ENCODE data around the gene OR2V1. TPM values are rescaled to one million over a fixed set of nuclear protein-coding genes. Genes with fewer than 3 reads are reported as not detected.
"Not testable (repeated sequence)": the region's sequence is repeated elsewhere in the genome, so short reads cannot be mapped to it uniquely, and the experiment has no call there.

The OR2V1 gene
- total RNA-seq, 1 donor from 2014 or later, result not detected

- no peak for TF ChIP-seq CTCF (IDR thresholded peaks at IDR 0.05)
- intact Hi-C loops (cut with DNase I), result no loop called here
- no peak overlapping the region for H3K27ac ChIP-seq
- H3K27me3 ChIP-seq, result no peaks in the 10 kb centered on the region
- H3K4me3 ChIP-seq, result no peak overlapping the region
- no peaks in the 10 kb centered on the region for H3K4me1 ChIP-seq
- H3K9me3 ChIP-seq, result no peaks in the 10 kb centered on the region
- no peaks in the 10 kb centered on the region for H3K36me3 ChIP-seq
- no peak for DNase-seq (ENCODE audit: low spot score in 2 of 2)
These were observed 5.5 kb upstream of the OR2V1 start for GRCh38 chr5:181136361-181136955.

DNA sequence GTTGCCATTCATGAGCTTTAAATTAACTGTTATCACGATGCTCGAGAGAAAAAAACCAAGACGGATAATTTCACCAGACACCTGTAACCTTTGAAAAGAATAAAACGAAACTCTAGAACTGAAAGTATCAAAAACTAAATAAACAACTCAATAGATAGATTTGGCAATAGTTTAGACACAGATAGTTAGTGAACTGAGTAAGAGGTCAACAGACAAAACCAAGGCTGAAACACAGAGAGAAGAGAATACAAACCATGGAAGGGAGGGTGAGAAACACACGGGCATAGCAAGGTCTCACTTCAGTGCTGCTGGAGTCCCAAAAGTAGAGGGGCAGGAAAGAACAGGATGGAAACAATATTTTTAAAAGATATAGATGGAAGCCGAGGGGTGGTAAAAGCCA is 3.3 kb upstream of the OR2V1 start:
- TF ChIP-seq CTCF (IDR thresholded peaks at IDR 0.05), result no peak
- H3K36me3 ChIP-seq, result no peaks in the 10 kb centered on the region
- H3K4me3 ChIP-seq, result no peak overlapping the region
- no peaks in the 10 kb centered on the region for H3K27me3 ChIP-seq
- intact Hi-C loops (cut with DNase I), result no loop called here
- no peaks in the 10 kb centered on the region for H3K9me3 ChIP-seq
- no peak overlapping the region for H3K27ac ChIP-seq
- no peak for DNase-seq (ENCODE audit: low spot score in 2 of 2)
- no peaks in the 10 kb centered on the region for H3K4me1 ChIP-seq

GRCh38 chr5:181133610-181134231 is 2.8 kb upstream of the OR2V1 start:
- Histone ChIP-seq H3K27me3 (no peaks in the 10 kb centered on the region), H3K9me3 (no peaks in the 10 kb centered on the region), H3K4me3 (no peak overlapping the region), H3K27ac (no peak overlapping the region), H3K4me1 (no peaks in the 10 kb centered on the region), H3K36me3 (no peaks in the 10 kb centered on the region)
- DNase-seq (ENCODE audit: low spot score in 2 of 2), result peak in 1 of 2 donors; percentile 72
- intact Hi-C loops (cut with DNase I), result no loop called here
- TF ChIP-seq CTCF (IDR thresholded peaks at IDR 0.05), result no peak

DNA sequence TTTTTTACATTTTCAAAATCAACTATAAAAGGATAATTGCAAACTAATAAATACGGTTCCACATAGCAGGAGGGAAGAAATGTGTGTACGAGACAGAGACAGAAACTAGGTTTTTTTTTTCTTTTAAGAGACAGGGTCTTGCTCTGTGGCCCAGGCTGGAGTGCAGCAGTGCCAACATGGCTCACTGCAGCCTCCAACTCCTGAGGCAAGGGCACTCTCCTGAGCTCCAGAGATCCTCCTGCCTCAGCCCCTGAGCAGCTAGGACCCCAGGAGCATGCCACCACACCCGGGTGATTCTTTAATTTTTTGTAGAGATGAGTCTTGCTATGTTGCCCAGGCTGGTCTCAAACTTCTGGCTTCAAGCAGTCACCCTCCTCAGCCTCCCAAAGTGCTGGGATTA is 2.1 kb upstream of the OR2V1 start:
- Histone ChIP-seq H3K4me3 (no peak overlapping the region), H3K27ac (no peak overlapping the region), H3K36me3 (no peaks in the 10 kb centered on the region), H3K4me1 (no peaks in the 10 kb centered on the region), H3K9me3 (no peaks in the 10 kb centered on the region), H3K27me3 (no peaks in the 10 kb centered on the region)
- intact Hi-C loops (cut with DNase I), result no loop called here
- no peak for TF ChIP-seq CTCF (IDR thresholded peaks at IDR 0.05)
- DNase-seq (ENCODE audit: low spot score in 2 of 2), result no peak

- Histone ChIP-seq H3K36me3 (no peaks in the 10 kb centered on the region), H3K27ac (no peak overlapping the region), H3K4me1 (no peaks in the 10 kb centered on the region), H3K9me3 (no peaks in the 10 kb centered on the region), H3K4me3 (no peak overlapping the region), H3K27me3 (no peaks in the 10 kb centered on the region)
- intact Hi-C loops (cut with DNase I), result no loop called here
- no peak for DNase-seq (ENCODE audit: low spot score in 2 of 2)
- no peak for TF ChIP-seq CTCF (IDR thresholded peaks at IDR 0.05)
These were observed 545 bp upstream of the OR2V1 start for GRCh38 chr5:181131514-181131913.

- intact Hi-C loops (cut with DNase I); DNase-seq (ENCODE audit: low spot score in 2 of 2); H3K4me1 ChIP-seq; H3K27ac ChIP-seq; H3K36me3 ChIP-seq; H3K27me3 ChIP-seq; H3K9me3 ChIP-seq; H3K4me3 ChIP-seq: not testable (repeated sequence)
These were observed 888 bp downstream of the OR2V1 start for GRCh38 chr5:181130081-181130480.

Data from ascending aorta (tissue), 2 donors.